ENCODE measurements around the gene THEMIS.

DNA sequence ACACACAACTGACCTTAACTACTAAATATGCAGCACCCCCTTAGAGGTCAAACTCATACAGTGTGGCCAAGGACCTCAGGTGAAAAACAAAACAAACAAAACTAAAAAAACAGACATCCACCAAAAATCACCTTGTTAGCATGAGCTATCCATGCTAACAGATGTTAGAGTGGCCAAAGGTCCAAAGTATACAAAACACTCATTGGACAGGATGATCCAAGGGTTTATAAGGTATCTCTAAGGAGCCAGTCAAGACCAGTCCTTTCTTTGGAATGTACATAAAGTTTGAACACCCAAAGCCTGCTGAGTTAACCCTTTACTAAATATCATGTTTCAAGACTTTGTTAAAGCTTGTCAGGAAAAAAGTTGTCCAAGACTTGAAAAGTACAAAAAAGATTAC lies 35.8 kb downstream of the THEMIS start:
- TF ChIP-seq, protein P1, sequence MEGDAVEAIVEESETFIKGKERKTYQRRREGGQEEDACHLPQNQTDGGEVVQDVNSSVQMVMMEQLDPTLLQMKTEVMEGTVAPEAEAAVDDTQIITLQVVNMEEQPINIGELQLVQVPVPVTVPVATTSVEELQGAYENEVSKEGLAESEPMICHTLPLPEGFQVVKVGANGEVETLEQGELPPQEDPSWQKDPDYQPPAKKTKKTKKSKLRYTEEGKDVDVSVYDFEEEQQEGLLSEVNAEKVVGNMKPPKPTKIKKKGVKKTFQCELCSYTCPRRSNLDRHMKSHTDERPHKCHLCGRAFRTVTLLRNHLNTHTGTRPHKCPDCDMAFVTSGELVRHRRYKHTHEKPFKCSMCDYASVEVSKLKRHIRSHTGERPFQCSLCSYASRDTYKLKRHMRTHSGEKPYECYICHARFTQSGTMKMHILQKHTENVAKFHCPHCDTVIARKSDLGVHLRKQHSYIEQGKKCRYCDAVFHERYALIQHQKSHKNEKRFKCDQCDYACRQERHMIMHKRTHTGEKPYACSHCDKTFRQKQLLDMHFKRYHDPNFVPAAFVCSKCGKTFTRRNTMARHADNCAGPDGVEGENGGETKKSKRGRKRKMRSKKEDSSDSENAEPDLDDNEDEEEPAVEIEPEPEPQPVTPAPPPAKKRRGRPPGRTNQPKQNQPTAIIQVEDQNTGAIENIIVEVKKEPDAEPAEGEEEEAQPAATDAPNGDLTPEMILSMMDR (IDR thresholded peaks at IDR 0.05; ENCODE audit: poor library complexity, severe bottlenecking): no peak
- TF ChIP-seq EZH2 (IDR thresholded peaks at IDR 0.05; ENCODE audit: borderline replicate concordance, insufficient read depth, low read length, poor library complexity, severe bottlenecking): no peak

Data from neural cell (in vitro differentiated cells).